AG08396 (cell line): ENCODE results near the gene SLC35G3.
"Not testable (repeated sequence)": the region's sequence is repeated elsewhere in the genome, so short reads cannot be mapped to it uniquely, and the experiment has no call there.

Experiments
- DNase-seq: peaks from one replicate; pipeline ENCODE4 v3.0.0; 2012; ENCODE audit warnings: low spot score, mixed read lengths

The SLC35G3 gene

DNA sequence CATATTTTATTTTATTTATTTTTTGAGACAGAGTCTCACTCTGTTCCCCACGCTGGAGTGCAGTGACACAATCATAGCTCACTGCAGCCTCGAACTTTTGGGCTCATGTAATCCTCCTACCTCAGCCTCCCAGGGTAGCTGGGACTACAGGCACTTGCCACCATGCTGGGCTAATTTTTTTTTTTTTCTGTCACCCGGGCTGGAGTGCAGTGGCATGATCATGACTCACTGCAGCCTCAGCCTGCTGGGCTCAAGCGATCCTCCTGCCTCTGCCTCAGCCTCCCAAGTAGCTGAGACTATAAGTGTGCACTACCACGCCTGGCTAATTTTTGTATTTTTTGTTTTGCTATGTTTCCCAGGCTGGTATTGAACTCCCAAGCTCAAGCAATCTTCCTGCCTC, 29.5 kb downstream of the SLC35G3 start:
- no peak for DNase-seq

DNA sequence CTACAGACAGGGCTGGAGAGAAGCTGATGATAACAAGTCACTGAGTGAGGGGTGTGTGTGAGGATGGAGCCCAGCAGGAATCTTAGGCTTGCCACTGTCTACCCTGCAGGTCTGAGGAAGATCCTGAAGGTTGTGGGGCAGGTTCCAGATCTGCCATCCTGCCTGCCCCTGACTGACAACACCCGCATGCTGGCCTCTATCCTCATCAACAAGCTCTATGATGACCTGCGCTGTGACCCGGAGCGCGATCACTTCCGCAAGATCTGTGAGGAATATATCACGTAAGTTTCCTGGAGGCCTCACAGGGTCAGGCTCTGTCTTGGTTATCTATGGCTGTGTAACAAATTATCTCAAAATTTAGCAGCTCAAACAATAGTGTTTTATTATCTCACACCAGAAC, 30.3 kb downstream of the SLC35G3 start:
- DNase-seq, result no peak

DNA sequence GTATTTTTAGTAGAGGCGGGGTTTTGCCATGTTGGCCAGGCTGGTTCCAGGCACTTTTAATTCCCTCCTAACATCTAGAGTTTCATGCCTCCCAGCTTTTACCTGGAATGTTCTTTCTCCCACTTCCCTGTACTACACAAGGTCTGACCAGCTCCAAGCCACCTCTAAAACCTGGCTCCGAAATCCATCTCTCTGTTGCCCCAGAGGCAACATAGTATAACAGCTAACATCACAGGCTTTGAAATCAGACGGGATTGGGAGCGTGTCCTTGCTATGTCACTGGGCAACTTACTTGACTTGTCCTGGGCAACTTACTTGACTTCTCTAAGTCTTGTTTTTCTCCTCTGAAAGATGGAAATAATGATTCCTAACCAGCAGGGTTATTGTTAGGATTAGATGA, 31.4 kb downstream of the SLC35G3 start:
- no peak for DNase-seq

DNA sequence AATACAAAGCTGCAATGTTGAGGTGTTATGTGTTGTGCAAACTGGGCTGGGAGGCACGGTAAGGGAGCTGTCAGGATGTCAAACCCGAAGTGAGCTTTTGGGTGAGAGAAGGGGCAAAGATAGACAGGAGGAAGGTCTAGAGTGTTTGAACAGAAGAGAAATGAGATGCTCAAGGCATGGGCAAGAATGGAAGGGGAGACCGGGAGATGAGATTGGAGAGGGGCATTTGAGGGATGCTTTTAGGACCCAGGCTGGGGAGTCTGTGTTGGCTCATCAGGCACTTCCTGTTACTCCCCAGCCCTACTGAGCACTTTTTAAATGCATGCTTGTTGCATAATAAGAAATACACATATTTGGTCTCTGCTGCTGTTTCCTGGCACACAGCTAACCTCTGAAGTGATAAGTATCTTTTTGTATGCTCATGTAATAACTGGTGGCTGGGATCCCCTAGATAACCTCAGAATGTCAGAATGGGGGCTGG, 32.9 kb downstream of the SLC35G3 start:
- no peak for DNase-seq

DNA sequence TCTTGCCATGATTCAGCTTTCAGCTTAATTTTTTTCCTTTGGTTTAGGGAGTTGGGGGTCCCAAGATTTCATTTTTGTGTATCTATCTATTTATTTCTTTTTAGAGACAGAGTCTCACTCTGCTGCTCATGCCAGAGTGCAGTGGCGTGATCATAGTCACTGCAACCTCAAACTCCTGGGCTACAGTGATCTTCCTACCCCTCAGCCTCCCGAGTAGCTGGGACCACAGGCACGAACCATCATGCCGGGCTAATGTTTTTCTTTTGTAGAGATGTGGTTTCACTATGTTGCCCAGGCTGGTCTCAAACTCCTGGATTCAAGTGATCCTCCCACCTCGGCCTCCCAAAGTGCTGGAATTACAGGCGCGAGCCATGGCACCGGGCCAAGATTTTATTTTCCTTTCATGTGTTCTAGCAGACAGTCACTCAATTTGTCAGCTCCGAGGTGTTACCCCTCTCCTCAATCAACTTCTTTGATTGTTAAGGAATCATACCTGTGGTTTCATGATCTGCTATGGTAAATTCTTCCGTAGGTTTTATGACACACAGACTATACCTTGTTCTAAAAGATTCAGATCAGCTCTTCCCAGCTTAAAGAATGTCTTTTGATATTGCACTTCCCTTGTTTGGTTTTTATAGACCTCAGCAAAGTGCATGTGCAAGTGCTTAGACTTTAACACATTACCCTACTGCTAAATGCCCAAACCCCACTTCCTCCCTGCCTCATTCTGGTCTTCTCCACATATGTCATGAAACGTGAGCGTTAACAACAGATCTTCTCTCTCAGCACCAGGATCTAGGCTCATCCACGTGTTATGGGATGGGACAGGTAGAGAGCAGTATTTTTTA, 33.6 kb downstream of the SLC35G3 start:
- DNase-seq, result no peak

DNA sequence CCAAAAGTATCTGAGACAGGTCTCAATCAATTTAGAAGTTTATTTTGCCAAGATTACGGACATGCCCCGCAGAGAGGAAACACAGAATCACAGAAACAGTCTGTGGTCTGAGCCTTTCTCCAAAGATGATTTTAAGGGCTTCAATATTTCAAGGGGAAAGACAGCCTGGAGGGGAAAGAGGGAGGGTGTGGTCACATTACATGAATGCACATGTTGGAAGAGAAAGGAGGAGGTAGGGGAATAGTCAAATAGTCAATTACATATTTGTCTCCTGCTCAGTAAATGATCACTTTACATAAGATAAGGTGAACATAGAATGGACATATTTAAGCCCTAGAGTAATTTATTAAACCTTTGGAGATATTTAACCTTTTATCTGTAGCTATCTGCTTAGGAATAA, 34.3 kb downstream of the SLC35G3 start:
- DNase-seq, result no peak

DNA sequence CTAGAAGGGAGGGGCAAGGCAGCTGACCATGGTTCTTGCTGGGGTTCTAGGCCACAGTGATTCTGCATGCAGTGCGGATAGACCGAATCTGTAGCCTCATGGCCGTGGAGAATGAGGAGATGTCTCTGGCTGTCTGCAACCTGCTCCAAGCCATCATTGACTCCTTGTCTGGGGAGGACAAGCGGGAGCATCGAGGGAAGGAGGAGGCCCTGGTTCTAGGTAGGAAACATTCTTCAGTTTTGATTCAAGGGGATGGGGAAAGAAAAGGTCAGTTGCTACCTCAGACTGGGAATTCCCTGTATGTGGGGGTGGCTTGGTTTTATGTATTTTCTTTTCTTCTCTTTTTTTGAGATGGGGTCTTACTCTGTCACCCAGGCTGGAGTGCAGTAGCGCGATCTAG, 38.9 kb downstream of the SLC35G3 start:
- DNase-seq, result no peak

DNA sequence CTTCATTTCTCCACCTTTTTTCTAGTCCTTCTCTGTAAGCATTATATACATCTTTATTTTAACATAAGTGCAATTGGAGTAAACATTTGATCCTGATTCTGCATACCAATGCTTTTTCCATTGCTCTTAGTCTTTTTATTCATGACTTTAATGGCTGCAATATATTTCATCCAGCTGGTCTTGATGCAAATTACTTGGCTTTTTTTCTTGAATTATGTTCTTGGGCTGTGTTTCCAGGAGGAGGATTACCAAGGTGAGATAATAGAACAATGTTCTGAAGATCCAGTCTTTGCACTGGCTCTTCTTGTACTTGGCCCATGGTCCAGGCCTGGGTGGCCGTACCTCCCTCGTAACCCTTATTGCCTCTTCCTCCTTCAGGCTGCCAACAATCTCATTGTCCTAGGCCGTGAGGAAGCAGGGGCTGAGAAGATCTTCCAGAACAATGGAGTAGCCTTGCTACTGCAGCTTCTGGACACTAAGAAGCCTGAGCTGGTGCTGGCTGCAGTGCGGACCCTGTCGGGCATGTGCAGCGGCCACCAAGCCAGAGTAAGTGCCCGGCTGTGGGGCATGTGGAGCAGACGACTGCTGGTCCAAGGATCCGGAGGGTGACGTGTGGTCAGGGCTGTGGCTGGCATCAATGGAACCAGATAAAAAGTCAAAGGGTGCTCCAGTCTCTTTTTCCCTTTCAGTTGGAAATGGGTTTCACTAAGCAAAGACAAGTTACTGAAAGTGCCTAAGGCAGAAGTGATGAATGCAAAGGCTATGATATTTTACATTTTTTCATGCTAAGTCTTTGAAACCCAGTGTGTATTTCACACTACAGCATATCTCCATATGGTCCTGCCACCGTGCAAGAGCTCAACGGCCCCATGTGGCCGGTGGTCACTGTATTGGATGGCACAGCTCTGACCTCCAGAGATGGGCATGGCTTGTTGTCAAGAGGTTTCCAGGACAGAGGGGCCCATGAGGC, 39.7 kb downstream of the SLC35G3 start:
- no peak for DNase-seq

DNA sequence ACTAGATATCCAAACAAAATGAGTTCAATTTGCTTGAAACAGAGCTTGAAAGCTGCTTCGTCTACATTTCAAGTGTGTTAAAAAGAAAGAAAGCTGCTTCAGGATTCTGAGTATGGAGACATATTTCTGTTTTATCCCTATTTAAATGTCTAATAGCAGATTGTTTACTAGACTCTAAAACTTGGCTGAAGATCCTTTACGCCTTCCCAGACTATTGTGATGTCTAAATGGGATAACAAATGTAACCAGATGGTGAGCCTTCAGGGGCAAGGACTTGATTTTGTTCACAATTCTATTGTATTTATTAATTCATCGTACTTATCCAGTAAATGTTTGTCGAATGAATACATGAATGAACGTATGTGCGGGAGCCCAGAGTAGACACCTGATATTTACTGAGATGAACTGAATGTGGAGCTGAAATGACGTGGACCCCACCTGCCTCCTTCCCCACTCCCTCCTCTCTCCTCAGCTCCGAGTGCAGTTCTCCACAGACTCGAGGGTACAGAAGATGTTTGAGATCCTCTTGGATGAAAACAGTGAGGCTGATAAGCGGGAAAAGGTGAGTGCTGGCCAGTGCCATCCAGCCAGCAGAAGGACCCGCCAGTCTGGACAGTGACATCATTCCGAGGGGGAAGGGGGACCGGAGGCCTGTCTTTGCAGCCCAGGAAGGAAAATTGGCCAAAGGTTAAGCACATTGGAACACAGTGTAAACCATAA, 41.6 kb downstream of the SLC35G3 start:
- DNase-seq, result no peak

DNA sequence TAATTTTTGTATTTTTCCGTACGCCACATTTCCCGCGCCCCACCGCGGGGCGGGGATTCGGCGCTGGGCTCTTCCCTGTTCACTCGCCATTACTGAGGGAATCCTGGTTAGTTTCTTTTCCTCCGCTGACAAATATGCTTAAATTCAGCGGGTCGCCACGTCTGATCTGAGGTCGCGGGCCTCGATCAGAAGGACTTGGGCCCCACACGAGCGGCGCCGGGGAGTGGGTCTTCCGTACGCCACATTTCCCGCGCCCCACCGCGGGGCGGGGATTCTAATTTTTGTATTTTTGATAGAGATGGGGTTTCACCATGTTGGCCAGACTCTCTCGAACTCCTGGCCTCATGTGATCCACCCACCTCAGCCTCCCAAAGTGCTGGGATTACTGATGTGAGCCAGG, 43.1 kb downstream of the SLC35G3 start:
- not testable (repeated sequence) for DNase-seq

DNA sequence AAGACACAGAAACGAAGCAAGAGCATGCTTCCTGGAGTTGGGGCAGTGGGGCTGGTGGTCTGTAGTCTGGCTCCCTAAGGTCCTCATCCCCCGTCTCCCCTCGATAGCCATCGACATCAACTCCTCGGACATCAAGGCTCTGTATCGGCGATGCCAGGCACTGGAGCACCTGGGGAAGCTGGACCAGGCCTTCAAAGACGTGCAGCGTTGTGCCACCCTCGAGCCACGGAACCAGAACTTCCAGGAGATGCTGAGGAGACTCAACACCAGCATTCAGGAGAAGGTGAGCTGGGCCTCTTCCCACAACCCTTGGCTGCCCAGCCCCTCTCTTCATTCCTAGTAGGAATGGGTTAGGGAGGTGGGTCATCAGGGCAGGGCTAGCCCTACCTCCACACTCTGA, 44.3 kb downstream of the SLC35G3 start:
- DNase-seq, result no peak

DNA sequence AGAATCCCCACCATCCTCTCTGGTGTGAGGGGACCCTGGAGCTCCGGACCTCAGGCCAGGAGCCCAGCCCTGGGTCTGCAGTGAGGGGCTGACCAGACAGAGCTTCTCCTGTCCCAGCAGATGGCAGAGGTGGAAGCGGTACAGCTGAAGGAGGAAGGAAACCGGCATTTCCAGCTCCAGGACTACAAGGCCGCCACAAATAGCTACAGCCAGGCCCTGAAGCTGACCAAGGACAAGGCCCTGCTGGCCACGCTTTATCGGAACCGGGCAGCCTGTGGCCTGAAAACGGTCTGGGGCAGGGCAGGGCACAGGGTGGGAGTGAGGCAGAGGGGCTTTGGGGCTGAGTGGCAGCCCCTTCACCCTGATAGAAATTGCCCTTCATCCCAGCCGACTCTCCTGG, 46.0 kb downstream of the SLC35G3 start:
- DNase-seq, result no peak

DNA sequence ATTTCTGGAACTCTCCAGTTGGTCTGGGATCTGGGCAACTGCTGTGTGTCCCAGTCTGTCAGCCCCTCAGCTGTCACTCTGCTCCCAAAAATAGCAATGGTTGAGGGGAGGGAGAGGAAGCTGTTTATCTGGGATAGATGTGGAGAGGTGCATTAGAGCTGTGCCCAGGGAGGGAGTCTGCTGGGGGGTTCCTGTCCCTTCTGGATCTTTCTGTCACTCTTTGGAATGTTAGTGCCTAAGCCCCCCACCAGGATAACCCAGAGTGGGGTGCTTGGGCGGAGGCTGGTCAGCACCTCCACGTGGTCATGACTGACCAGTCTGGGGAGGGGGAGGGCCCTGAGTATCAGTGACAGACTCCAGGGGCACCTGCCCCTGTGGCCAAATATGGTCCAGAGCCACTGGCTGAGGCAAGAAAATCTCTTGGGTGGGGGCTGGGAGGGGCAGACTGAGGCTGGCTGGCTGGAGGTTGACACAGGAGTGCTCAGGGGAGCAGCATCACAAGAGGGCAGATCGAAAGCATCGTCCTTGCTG, 46.8 kb downstream of the SLC35G3 start, which contains the start of gene UNC45B:
TSS of gene UNC45B (plus strand) at position 443 of the 531 bp plus-strand sequence. CDS start 447 bp downstream, outside the sequence.
- no peak for DNase-seq

DNA sequence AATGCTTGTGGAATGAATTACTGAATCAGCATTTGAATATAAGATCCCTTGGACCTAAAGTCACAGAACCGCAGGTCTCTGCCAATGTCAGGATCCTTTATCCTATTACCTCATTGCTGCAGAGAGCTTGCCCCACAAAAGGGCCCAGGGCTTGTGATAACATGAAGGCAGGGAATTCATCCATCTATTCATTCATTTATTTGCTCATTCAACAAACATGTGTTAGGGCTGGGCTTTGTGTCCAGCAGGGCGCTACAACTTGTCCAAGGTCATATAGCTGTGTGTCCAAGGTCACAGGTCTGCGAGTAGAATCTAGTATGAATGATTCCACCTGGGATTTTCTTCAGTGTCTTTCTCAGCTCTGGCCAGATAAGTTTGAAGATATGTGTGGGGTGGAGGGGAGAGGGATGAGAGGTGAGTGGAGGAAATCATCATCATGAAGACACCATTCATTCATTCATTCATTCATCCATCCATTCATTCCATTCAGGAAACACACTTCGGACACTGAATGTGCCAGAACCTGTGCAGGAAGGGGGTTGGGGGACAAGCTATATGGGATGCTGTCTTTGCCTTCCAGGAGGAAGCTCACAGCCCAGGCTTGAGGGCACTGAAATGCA, 47.9 kb downstream of the SLC35G3 start:
- no peak for DNase-seq

DNA sequence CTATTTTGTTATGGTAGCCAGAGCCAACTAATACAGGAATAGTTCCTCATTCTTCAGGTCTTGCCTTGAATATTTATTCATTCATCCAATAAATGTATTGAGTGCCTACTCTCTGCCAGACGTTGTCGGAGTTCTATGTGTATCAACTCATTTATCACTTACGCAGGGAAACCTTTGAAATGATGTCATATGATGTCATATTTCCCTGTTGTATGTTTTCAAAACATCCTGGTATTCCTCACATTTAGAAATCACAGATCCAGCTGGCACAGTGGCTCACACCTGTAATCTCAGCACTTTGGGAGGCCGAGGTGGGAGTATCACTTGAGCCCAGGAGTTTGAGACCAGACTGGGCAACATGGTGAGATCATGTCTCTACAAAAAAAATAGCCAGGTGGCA, 49.4 kb downstream of the SLC35G3 start:
- no peak for DNase-seq
